Measurements from ENCODE around the gene PIK3C3. TPM values are rescaled to one million over a fixed set of nuclear protein-coding genes. Genes with fewer than 3 reads are reported as not detected.

PIK3C3 gene
- total RNA-seq, 2 experiments from 2014 or later, result 52.6 to 62.1 TPM

DNA sequence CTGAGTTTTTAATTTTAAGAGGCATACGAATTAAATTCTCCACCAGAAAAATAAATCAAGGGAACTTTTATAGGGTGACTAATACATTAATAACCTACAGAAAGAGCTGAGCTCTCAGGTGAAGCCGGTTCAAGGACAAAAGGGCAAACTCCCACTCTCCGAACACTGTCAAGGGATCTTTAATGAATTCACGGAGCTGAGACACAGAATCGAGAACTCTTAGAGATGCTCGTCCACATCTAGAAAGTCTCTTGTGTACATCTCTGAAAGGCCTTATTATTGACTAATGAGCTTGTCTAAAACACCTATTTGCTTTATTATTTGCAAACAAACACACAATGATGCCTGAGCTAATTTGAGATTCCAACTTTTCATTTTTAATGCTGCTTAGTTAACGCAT, 33.3 kb upstream of the PIK3C3 start:
- no peaks in the 10 kb centered on the region for H3K36me3 Mint-ChIP-seq (ENCODE audit: low read depth)
- peaks cover 11% of the 10 kb centered on the region for H3K27me3 Mint-ChIP-seq
- no peak overlapping the region for H3K4me3 Mint-ChIP-seq
- TF ChIP-seq, protein P1, sequence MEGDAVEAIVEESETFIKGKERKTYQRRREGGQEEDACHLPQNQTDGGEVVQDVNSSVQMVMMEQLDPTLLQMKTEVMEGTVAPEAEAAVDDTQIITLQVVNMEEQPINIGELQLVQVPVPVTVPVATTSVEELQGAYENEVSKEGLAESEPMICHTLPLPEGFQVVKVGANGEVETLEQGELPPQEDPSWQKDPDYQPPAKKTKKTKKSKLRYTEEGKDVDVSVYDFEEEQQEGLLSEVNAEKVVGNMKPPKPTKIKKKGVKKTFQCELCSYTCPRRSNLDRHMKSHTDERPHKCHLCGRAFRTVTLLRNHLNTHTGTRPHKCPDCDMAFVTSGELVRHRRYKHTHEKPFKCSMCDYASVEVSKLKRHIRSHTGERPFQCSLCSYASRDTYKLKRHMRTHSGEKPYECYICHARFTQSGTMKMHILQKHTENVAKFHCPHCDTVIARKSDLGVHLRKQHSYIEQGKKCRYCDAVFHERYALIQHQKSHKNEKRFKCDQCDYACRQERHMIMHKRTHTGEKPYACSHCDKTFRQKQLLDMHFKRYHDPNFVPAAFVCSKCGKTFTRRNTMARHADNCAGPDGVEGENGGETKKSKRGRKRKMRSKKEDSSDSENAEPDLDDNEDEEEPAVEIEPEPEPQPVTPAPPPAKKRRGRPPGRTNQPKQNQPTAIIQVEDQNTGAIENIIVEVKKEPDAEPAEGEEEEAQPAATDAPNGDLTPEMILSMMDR (IDR thresholded peaks at IDR 0.05), result no peak
- CTCF ChIA-PET, result no interaction called here
- no peak for ATAC-seq
- no peaks in the 10 kb centered on the region for H3K9me3 Mint-ChIP-seq
- POLR2A ChIA-PET, result no interaction called here
- H3K4me1 Mint-ChIP-seq (ENCODE audit: low read depth), result no peaks in the 10 kb centered on the region
- intact Hi-C loops (cut with micrococcal nuclease), result no loop called here
- no peak overlapping the region for H3K27ac Mint-ChIP-seq
- no peak for DNase-seq

DNA sequence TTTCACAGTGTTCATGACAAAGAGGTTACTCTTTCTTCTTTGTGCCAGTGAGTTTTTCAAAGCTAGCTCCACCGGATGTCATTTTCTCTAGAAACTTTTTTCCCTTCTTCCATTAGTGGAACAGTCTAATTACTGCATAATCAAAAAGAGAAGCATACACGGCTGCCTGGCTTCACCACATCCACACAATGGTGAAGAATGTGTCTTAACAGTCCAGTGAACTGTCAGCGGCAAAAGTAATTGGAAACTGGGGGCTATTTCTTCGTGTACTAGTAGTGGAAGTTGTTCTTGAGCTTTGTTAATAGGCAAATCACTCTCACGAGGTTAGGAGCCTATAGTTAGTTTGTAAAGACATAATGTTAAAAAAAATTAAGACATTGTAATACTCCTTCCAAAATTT, 32.9 kb upstream of the PIK3C3 start:
- Mint-ChIP-seq H3K27me3 (peaks cover 7% of the 10 kb centered on the region), H3K9me3 (no peaks in the 10 kb centered on the region), H3K27ac (no peak overlapping the region), H3K4me1 (ENCODE audit: low read depth) (no peaks in the 10 kb centered on the region), H3K36me3 (ENCODE audit: low read depth) (no peaks in the 10 kb centered on the region), H3K4me3 (no peak overlapping the region)
- intact Hi-C loops (cut with micrococcal nuclease), result no loop called here
- no peak for ATAC-seq
- POLR2A ChIA-PET, result no interaction called here
- CTCF ChIA-PET, result interaction anchor here (0.6 kb wide), 1 partner anchor 22 kb away, joined by 3 read pairs; no protein-coding TSS in a partner anchor
- TF ChIP-seq, protein P1 (IDR thresholded peaks at IDR 0.05), result no peak
- DNase-seq, result no peak

DNA sequence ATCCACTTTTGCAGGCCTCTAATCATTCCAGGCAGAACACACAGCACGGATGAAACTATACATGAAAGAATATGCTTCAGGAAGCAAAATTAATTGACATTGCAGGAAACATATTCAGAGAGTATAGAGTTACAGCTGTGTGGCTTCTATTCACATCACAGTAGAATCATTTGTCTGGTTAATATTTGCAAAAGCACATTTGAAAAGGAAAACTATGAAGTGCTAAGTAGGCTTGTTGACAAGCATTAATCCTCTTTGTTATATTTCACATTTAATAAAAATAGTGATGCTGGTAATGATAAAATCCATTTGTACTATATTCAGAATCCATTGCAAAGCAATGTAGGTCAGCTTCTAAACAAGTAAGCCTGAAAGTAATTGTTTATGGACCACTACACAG, 32.2 kb upstream of the PIK3C3 start:
- H3K27ac Mint-ChIP-seq, result no peak overlapping the region
- H3K9me3 Mint-ChIP-seq, result no peaks in the 10 kb centered on the region
- ATAC-seq, result no peak
- ChIA-PET POLR2A (no interaction called here), CTCF (interaction anchor here (0.6 kb wide), 2 partner anchors 21 to 350 kb away, joined by 3 read pairs; no protein-coding TSS in a partner anchor)
- intact Hi-C loops (cut with micrococcal nuclease), result no loop called here
- peaks cover 4% of the 10 kb centered on the region for H3K27me3 Mint-ChIP-seq
- H3K36me3 Mint-ChIP-seq (ENCODE audit: low read depth), result no peaks in the 10 kb centered on the region
- no peak overlapping the region for H3K4me3 Mint-ChIP-seq
- no peaks in the 10 kb centered on the region for H3K4me1 Mint-ChIP-seq (ENCODE audit: low read depth)
- no peak for DNase-seq
- TF ChIP-seq, protein P1 (IDR thresholded peaks at IDR 0.05), result no peak

DNA sequence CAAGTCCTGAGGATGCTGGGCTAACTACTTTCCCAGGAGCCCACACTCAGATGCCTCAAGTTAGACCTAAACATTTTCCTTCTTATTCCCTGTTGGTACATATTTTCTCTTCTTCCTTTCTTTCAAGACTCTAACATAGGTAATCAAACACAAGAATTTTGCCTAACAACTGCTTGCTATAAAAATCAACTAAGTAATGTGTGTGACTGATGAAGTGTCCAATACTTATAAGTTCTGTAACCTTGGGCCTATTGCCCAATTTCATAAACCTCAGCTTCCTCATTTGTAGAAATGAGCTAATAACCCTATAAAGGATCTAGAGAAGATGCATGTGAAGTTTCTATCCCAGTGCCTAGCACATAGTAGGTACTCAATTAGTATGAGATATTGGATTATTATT, 31.6 kb upstream of the PIK3C3 start:
- CTCF ChIA-PET, result interaction anchor here (0.6 kb wide), 1 partner anchor 349 kb away, joined by 3 read pairs; no protein-coding TSS in a partner anchor
- H3K4me1 Mint-ChIP-seq (ENCODE audit: low read depth), result no peaks in the 10 kb centered on the region
- no peak overlapping the region for H3K27ac Mint-ChIP-seq

DNA sequence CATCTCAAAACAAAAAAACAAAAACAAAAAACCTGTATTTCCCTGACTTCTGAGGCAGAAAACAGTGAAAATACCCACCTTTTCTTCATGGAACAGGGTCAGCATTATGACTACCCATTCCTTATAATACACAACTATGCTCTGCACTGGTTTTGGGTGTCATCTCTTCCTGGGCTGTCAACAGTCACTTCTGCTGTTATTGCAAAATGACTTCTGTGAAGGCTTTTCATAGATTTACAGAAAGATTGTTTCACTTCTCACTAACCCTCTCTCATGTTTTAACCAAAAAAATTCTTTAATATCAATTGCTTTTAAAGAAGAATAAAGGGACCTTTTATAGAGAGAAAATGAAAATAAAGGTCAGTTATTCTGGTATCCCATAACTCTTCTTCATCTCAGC, 26.5 kb upstream of the PIK3C3 start:
- Mint-ChIP-seq H3K4me1 (ENCODE audit: low read depth) (no peaks in the 10 kb centered on the region), H3K27me3 (peaks cover 9% of the 10 kb centered on the region), H3K27ac (no peak overlapping the region), H3K36me3 (ENCODE audit: low read depth) (no peaks in the 10 kb centered on the region), H3K9me3 (no peaks in the 10 kb centered on the region), H3K4me3 (no peak overlapping the region)
- ChIA-PET POLR2A (no interaction called here), CTCF (interaction anchor here (0.6 kb wide), 1 partner anchor 695 kb away, joined by 3 read pairs; no protein-coding TSS in a partner anchor)
- ATAC-seq (no peak), DNase-seq (no peak)
- TF ChIP-seq, protein P1 (IDR thresholded peaks at IDR 0.05), result no peak
- intact Hi-C loops (cut with micrococcal nuclease), result no loop called here

More for the DNA sequence above, 31.6 kb upstream of the PIK3C3 start:
- TF ChIP-seq, protein P1 (IDR thresholded peaks at IDR 0.05), result no peak
- POLR2A ChIA-PET, result no interaction called here
- H3K27me3 Mint-ChIP-seq, result peaks cover 4% of the 10 kb centered on the region
- no peak for ATAC-seq
- H3K9me3 Mint-ChIP-seq, result no peaks in the 10 kb centered on the region
- intact Hi-C loops (cut with micrococcal nuclease), result no loop called here
- H3K36me3 Mint-ChIP-seq (ENCODE audit: low read depth), result no peaks in the 10 kb centered on the region
- no peak for DNase-seq
- H3K4me3 Mint-ChIP-seq, result no peak overlapping the region

All from activated CD8-positive, alpha-beta T cell treated with anti-CD3 and anti-CD28 coated beads for 36 hours (primary cell).